Body of pancreas (tissue), 4 donors: Measurements from ENCODE around the gene NOL6. TPM values are rescaled to one million over a fixed set of nuclear protein-coding genes. Genes with fewer than 3 reads are reported as not detected.

ENCODE experiments used
- ATAC-seq: fragments of 150-250 bp; one replicate; pipeline ENCODE4 v1.9.1; 2016
- DNase-seq, 4 donors: peaks; one replicate each; pipeline ENCODE4 v3.0.0-alpha.2; 2019
- H3K27ac ChIP-seq, 4 donors: fragments of 200-600 bp; sonication (generic); 1 replicate in 3 of 4; 2 replicates in 1 of 4; pipeline versions ENCODE4 v1.5.1 to v1.6.1; 2016 to 2019; ENCODE audit warnings: mild to moderate bottlenecking in 1 of 4, mixed read lengths in 1 of 4, moderate library complexity in 1 of 4
- H3K27me3 ChIP-seq, 2 donors: fragments of 200-600 bp; sonication (generic); one replicate each; pipeline ENCODE4 v1.6.0; 2016; ENCODE audit warnings: mild to moderate bottlenecking in 1 of 2
- H3K36me3 ChIP-seq, 2 donors: fragments of 200-600 bp; sonication (generic); replicated peaks in 1 of 2; 2 replicates each; pipeline ENCODE4 v1.5.1; 2016; ENCODE audit warnings: low read depth in 2 of 2; ENCODE audit not compliant: insufficient read depth in 1 of 2
- H3K4me1 ChIP-seq: fragments of 200-600 bp; sonication (generic); one replicate; pipeline ENCODE4 v1.6.0; 2016
- H3K4me3 ChIP-seq, 2 donors: fragments of 200-600 bp; sonication (generic); 1 replicate in 1 of 2; 2 replicates in 1 of 2; pipeline ENCODE4 v1.5.1; 2016 to 2019
- H3K9me3 ChIP-seq, 3 donors: fragments of 200-600 bp; sonication (generic); 1 replicate in 2 of 3; 2 replicates in 1 of 3; pipeline ENCODE4 v1.5.1; 2016
- CTCF ChIP-seq, 7 experiments: fragments of 450-650 bp in 4 of 7; fragments of 200-600 bp in 3 of 7; sonication (generic) in 3 of 7; IDR thresholded peaks; one replicate each; pipeline ENCODE4 v1.5.1; 2016 to 2019; ENCODE audit warnings: antibody characterized with exemption in 7 of 7
- POLR2A ChIP-seq, 3 donors: fragments of 450-650 bp; IDR thresholded peaks; one replicate each; pipeline ENCODE4 v1.6.1; 2016; ENCODE audit warnings: antibody characterized with exemption in 3 of 3, mild to moderate bottlenecking in 2 of 3
- WGBS, 2 donors: methylation state at CpG; one replicate each; pipeline ENCODE4 v1.1.5; 2017; 5-methylcytosine and 5-hydroxymethylcytosine counted together
- intact Hi-C: fragments of 100-400 bp; cut with DNase I; formaldehyde crosslinking; loops from one replicate; pipeline ENCODE4 v1.15.1; 2023
- total RNA-seq, 2 donors: library from RNA; depleted of rRNA; stranded (reverse); fragments of >200 nt; gene quantifications; one replicate each; pipeline ENCODE4 v1.1.0, GENCODE V29; 2016

Gene NOL6
- total RNA-seq, 2 donors from 2014 or later: 14.8 to 23.1 TPM

GRCh38 chr9:33461492-33461891 lies 12.2 kb downstream of the NOL6 start:
- TF ChIP-seq CTCF (IDR thresholded peaks at IDR 0.05): no peak
- no peak for TF ChIP-seq POLR2A (IDR thresholded peaks at IDR 0.05)
- intact Hi-C loops: loop anchor here (10.0 kb wide), 1 partner anchor 87 kb away; no protein-coding TSS in a partner anchor
- peaks cover 10% of the 10 kb centered on the region for H3K4me1 ChIP-seq
- H3K4me3 ChIP-seq: no peak overlapping the region
- peaks cover 14 to 39% of the 10 kb centered on the region in 2 donors for H3K36me3 ChIP-seq
- no peaks in the 10 kb centered on the region for H3K27me3 ChIP-seq
- H3K9me3 ChIP-seq: no peaks in the 10 kb centered on the region
- DNase-seq: no peak
- no peak overlapping the region for H3K27ac ChIP-seq
- ATAC-seq: no peak
- WGBS, 2 donors: 79 to 90% methylated on average over 3 of the region's 3 CpGs

- intact Hi-C loops: loop anchor here (10.0 kb wide), 1 partner anchor 86 kb away; no protein-coding TSS in a partner anchor
- Histone ChIP-seq H3K27ac (no peak overlapping the region), H3K36me3 (peaks cover 8 to 35% of the 10 kb centered on the region in 2 donors), H3K4me3 (no peak overlapping the region), H3K9me3 (no peaks in the 10 kb centered on the region), H3K4me1 (peaks cover 10% of the 10 kb centered on the region), H3K27me3 (no peaks in the 10 kb centered on the region)
- TF ChIP-seq POLR2A (IDR thresholded peaks at IDR 0.05) (no peak), CTCF (IDR thresholded peaks at IDR 0.05) (no peak)
- DNase-seq: no peak
- ATAC-seq: no peak
- 91 to 95% methylated on average over 10 of the region's 10 CpGs for WGBS, 2 donors
These were observed 12.9 kb downstream of the NOL6 start for GRCh38 chr9:33460854-33461253.

- Histone ChIP-seq H3K4me3 (no peak overlapping the region), H3K27ac (peak overlapping the region in 1 of 4 donors; percentile 16), H3K4me1 (peaks cover 10% of the 10 kb centered on the region), H3K36me3 (peaks cover 0 to 21% of the 10 kb centered on the region in 2 donors), H3K27me3 (no peaks in the 10 kb centered on the region), H3K9me3 (no peaks in the 10 kb centered on the region)
- TF ChIP-seq POLR2A (IDR thresholded peaks at IDR 0.05) (no peak), CTCF (IDR thresholded peaks at IDR 0.05) (no peak)
- ATAC-seq (no peak), DNase-seq (no peak)
- WGBS, 2 donors: 56 to 62% methylated on average over 3 of the region's 3 CpGs
- intact Hi-C loops: no loop called here
These were observed 14.6 kb downstream of the NOL6 start for GRCh38 chr9:33459115-33459514.

DNA sequence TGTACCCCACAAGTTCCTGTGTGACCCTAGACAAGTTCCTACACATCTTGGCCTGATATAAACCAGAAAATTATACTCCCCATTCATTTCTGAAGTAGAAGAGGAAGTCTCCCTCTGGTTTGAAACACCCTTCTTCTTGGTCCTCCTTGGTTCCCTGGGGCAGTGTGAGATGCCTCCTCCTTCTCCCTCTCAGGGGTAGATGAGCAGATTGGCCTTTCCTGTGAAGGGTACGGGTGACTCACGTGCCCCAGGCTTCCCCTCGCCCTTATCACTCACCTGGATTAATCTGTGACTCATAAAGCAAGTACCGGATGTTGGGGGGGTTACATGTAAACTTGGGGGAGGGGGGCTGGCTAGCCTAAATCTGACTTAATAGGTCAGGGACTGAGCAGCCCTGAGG lies 15.3 kb downstream of the NOL6 start:
- peak overlapping the region in 2 of 4 donors; percentile 16 to 47 for H3K27ac ChIP-seq
- peak; percentile 53 for ATAC-seq
- DNase-seq: peak in 3 of 4 donors; percentile 45 to 77 (median 53)

More for the DNA sequence above, 15.3 kb downstream of the NOL6 start:
- Histone ChIP-seq H3K27me3 (no peaks in the 10 kb centered on the region), H3K36me3 (peaks cover 0 to 16% of the 10 kb centered on the region in 2 donors), H3K4me1 (peaks cover 10% of the 10 kb centered on the region), H3K4me3 (no peak overlapping the region), H3K9me3 (no peaks in the 10 kb centered on the region)
- TF ChIP-seq CTCF (IDR thresholded peaks at IDR 0.05) (no peak), POLR2A (IDR thresholded peaks at IDR 0.05) (no peak)
- intact Hi-C loops: no loop called here
- WGBS, 2 donors: 12 to 28% methylated on average over 4 of the region's 4 CpGs
